EL (cell line): Measurements from ENCODE around the gene MYRIP.
A peak's percentile ranks its signal among the peaks of the same experiment; 100 is the strongest.
"Not testable (repeated sequence)": the region's sequence is repeated elsewhere in the genome, so short reads cannot be mapped to it uniquely, and the experiment has no call there.

Experiments
- DNase-seq: peaks from one replicate; pipeline ENCODE4 v3.0.0-alpha.2; 2016

MYRIP gene

GRCh38 chr3:40088527-40089170, 279.2 kb downstream of the MYRIP start:
- DNase-seq, result no peak

- DNase-seq, result no peak
Measured at GRCh38 chr3:40096661-40097111, 287.3 kb downstream of the MYRIP start.

GRCh38 chr3:40097131-40098117, 288.0 kb downstream of the MYRIP start:
- DNase-seq, result peak; percentile 26

DNA sequence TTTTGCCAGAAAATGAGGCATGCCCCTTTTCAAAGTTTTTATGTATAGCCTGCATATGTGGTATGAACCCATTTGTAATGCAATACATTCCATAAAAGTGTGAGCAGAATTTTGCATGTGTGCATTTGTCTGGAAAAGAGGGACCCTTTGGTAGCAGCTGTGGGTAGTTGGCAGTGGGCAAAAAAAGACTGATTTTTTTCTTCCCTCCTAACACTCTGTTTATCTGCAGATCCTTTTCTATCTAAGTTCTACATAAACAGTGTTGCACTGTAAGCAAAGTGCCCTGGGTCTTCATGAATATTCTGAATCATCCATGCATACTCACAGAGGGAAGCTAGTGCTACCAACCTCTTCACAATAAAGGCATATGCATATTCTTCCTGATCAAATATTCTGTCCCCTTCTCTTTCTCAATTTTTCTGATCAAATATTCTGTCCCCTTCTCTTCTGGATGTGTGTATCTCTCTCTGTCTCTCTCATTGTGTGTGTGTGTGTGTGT, 288.9 kb downstream of the MYRIP start:
- no peak for DNase-seq

DNA sequence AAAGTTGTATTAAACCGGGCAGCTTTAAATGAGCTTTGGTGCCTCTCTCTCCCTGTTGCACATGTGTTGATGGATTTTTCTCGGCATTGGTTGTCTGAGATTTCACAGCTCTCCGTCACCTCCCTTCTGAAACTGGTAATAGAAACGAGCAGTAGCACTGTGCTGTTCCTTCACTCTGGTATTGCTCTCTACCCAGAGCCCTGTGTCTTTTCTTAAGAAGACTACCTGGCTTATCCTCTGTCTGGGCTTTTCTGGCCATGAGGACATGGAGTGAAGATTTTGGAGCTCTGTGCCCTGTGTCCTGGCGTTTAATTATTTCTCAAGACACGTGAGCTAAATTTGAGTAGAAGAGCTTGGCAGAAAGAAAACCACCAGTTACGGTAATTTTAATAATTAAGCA, 290.5 kb downstream of the MYRIP start:
- no peak for DNase-seq

DNA sequence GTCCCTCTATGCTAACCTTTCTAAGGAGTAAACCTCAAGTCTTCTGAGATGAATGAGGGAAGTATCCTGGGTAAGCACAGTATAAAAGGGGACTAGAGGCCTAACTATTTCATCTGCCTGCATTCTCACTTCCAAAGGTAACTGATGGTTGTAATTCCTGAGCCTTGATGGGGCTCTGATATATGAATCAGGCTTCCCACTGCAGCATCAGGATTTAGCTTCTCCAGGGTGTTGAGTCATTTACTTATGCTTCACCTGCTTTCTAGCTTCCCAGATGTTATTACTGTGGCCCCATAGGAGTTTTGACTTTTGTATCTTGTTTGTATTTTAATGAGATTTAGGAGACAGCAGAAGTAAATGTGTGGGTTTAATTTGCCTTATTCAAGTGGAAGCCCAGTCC, 292.8 kb downstream of the MYRIP start:
- no peak for DNase-seq

DNA sequence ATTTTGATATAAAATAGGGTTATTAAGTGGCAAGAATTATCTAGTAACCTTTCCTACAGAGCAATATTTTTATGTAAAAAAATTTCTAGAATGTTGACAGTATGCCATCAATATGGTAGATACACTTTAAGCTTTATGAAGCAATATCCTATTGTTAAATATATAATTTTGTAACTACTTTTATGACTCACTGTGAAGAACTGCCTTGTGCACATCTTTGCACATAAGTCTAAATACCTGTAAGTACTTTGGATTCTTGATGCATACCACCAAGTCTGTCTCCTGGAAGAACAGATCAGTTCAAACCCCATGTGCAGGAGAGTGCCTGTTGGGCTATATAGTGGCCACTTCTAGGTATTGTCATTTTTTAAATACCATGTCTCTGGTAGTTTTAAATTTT, 294.4 kb downstream of the MYRIP start:
- DNase-seq, result no peak

DNA sequence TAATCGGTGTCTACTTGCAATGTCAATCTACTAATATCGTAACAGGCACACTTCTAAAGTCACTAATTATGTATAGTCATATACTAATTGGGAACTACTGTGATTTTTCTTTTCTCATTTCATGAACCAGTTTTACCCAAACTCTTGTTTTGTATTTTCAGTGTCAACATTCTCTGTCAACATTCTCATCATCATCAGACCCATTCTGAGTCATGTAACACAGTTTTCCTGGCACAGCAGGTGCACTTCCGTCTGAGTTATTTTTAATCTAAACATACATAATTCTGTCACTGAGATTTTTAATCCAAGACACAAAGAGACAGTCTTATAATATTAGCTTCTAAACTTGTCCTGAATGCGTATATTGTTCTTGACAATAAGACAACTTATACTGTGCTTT, 295.0 kb downstream of the MYRIP start:
- DNase-seq, result no peak

DNA sequence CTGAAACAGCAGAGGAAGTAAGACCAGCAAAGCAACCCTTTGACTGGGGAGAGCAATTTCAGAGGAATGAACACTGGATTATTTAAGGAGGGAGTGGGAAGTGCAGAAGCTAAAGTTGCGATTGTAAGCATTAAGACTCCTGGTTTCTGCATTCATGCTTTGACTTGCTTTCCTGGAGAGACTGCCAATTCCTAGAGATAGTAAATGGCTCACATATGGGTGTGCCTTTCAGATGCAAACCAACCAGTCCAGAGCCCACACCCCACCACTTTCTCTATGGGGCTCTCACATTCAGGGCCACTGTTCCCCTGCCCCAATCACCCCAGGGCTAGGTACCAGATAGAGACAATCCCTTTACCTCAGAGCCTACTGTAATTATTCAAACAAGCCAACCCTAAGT, 299.2 kb downstream of the MYRIP start:
- DNase-seq, result no peak

DNA sequence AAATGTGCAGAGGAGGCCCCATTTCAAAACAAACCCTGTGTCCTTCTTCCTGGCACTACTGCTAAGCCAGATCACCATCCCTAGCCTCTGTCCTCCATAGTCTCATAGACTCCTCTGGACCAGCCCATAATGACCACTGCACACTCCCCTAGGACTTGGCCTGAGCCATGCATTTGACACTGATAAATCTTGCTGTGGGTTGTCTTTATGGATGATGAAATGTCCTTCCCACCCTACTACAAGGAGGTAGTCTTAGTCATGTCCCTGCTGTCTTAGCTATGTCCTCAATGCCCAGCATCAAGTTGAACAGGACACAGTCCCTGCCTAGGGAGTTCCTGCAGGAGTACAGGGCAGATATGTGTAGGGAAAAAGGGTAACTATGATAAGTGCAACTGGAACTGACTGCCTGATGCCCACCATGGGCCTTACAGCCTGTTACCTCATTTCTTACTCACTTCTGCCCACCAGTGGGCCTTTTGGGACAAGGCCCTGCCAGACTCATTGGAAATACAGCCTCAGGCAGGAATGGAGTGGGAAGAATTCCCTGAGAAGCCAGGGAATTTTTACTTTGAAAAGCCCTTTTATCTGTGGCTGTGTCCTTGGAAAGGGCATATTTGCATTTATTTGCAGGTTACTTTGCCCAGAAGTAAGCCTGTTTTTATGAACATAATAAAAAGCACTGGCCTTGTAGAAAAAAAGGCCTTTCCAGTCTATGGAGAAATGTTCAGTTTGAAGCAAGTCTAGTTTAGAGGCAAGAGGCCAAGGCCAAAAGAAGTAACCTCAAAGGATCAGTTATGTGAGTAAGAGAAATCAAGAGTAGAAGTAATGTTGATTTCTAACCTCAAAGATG, 300.5 kb downstream of the MYRIP start:
- DNase-seq, result peak; percentile 66

DNA sequence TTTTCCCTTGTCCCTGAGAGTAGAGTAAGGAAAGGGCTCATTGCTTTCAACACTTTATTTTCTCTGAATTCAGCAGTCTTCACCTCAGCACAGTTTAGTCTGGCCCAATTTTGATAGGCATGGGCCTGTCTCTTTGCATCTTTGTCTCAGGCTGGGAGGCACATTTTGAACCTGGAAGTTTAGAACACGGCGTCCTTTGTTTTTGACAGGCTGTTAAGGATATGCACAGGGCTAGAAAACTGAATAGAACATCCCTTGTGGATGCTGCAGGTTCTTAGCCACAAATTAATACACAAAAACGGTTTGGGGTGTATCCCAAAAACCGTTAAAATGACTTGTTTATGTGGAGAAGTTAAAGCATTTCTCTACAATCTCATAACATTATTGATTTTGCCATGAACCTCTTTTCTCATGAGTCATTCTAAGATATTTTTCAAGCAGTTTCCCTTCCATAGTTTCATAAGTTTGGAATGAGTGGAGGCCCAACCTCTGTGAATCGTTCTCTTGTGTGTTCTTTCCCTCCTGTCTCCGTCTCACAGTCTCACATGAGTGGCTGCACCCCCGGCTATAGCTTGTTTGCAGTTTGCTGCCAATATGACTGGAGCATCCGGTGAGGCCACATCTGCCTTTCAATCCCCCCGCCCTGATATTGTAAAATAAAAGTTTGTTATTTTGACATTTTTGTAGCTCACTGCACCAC, 307.2 kb downstream of the MYRIP start:
- DNase-seq, result peak; percentile 91

DNA sequence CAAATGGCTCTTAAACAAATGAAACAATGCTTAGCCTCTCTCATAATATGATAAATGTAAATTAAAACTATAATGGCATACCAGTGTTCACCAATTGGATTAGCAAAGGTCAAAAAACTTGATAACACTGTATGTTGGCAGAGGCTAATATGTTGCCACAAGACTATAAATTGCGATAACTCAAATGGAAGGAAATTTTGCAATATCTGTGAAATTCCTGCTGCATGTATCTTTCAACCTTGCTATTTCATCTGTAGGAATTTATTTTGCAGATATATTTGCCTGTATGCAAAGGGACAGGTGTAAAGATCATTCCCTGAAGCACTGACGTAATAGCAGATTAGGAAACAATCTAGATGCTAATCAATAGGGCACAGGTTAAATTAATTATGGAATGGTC, 308.7 kb downstream of the MYRIP start:
- no peak for DNase-seq

GRCh38 chr3:40120067-40120692, 310.8 kb downstream of the MYRIP start:
- no peak for DNase-seq

- peak; percentile 64 for DNase-seq
Measured at GRCh38 chr3:40120806-40121205, 311.4 kb downstream of the MYRIP start.

GRCh38 chr3:40124918-40125317, 315.5 kb downstream of the MYRIP start:
- DNase-seq, result no peak

GRCh38 chr3:40128166-40128565, 318.8 kb downstream of the MYRIP start:
- no peak for DNase-seq

- no peak for DNase-seq
Measured at GRCh38 chr3:40129510-40129909, 320.1 kb downstream of the MYRIP start.

DNA sequence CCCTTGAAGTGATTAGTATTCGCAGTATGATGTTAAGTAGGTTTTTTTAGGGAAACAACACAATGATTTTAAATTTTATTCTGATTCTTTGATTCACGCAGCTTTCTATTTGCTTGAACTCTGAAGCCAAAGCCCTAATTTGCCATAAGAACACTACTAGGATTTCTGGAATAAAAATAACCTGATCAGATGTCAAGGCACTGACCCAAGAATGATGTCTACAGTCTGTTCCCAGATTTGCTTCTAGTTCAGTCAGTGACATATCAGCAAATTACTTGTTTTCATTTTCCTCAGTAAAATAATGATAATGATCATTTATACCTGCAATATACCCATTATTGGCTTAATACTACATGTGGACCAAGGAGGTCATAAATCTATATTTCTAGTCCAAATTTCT, 320.6 kb downstream of the MYRIP start:
- DNase-seq, result no peak

DNA sequence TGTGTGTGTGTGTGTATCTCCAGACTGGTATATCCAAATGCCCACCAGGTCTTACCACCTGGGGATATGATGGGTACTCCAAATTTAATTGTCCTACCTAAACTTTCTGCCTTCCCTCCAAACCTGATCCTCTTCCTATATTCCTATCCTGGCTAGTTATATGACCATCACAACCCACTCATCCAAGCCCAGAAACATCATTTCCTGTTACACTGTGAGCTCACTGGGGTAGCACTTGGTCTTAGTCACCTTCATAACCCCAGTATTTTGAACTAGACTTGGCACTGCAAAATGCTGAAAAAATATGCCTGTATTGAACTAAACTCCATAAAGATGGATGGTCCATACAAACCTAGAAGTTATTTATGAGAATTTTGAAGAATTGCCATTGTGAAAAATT, 321.3 kb downstream of the MYRIP start:
- DNase-seq, result peak; percentile 45

DNA sequence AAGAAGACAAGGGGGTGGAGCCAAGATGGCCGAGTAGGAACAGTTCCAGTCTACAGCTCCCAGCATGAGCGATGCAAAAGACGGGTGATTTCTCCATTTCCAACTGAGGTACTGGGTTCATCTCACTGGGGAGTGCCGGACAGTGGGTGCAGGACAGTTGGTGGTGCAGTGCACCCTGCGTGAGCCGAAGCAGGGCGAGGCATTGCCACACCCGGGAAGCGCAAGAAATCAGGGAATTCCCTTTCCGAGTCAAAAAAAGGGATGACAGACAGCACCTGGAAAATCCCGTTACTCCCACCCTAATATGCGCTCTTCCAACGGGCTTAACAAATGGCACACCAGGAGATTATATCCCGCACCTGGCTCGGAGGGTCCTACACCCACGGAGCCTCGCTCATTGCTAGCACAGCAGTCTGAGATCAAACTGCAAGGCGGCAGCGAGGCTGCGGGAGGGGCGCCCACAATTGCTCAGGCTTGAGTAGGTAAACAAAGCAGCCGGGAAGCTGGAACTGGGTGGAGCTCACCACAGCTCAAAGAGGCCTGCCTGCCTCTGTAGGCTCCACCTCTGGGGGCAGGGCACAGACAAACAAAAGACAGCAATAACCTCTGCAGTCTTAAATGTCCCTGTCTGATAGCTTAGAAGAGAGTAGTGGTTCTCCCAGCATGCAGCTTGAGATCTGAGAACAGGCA, 324.6 kb downstream of the MYRIP start:
- DNase-seq, result not testable (repeated sequence)
